Panc1 (cell line): Measurements from ENCODE around the gene ATXN10.

ENCODE experiments used
- CTCF ChIP-seq: fragments of 450-650 bp; IDR thresholded peaks from 2 replicates; pipeline ENCODE4 v1.5.1; 2017; ENCODE audit warnings: mild to moderate bottlenecking
- POLR2AphosphoS5 ChIP-seq: IDR thresholded peaks from 2 replicates; pipeline ENCODE4 v1.6.1; 2012; ENCODE audit warnings: mild to moderate bottlenecking, low read depth, low read length, moderate library complexity
- REST ChIP-seq, 2 experiments: IDR thresholded peaks; 2 replicates each; pipeline ENCODE4 v1.6.1; 2011 to 2012; ENCODE audit warnings: low read depth in 2 of 2, control low read depth in 1 of 2, low read length in 1 of 2, mild to moderate bottlenecking in 1 of 2, moderate library complexity in 1 of 2; ENCODE audit not compliant: insufficient read depth in 1 of 2
- SIN3A ChIP-seq: IDR thresholded peaks from 2 replicates; pipeline ENCODE4 v1.6.1; 2012; ENCODE audit warnings: low read depth, mild to moderate bottlenecking, low read length, moderate library complexity, borderline replicate concordance; ENCODE audit not compliant: insufficient read depth
- TCF7L2 ChIP-seq: IDR thresholded peaks from 2 replicates; pipeline ENCODE4 v1.6.1; 2011; ENCODE audit warnings: mild to moderate bottlenecking, low read depth, low read length, inconsistent platforms

- no peak for TF ChIP-seq CTCF
- no peak for TF ChIP-seq POLR2AphosphoS5
- no peak for TF ChIP-seq TCF7L2
- TF ChIP-seq SIN3A = no peak
- TF ChIP-seq REST (IDR thresholded peaks at IDR 0.05; ENCODE audit: insufficient read depth in 1 of 2, low read depth in 2 of 2, low read length in 1 of 2) = no peak
Observed at GRCh38 chr22:45752036-45752435, 80.4 kb downstream of the ATXN10 start.
